RWPE2 (cell line): ENCODE measurements around the gene CLEC3A.

Experiments
- ATAC-seq: fragments of 200-7000 bp; cut with Tn5 transposase; 3 replicates; pipeline ENCODE4 v1.9.1; 2021; ENCODE audit warnings: low read depth
- DNase-seq: peaks from one replicate; pipeline ENCODE4 v3.0.0-alpha.2; 2020; ENCODE audit warnings: low spot score
- H3K27ac ChIP-seq: fragments of 450-650 bp; 2 replicates; pipeline ENCODE4 v1.5.1; 2017; ENCODE audit warnings: mild to moderate bottlenecking; ENCODE audit not compliant: poor library complexity, severe bottlenecking
- H3K27me3 ChIP-seq: fragments of 250-450 bp; sonication (Bioruptor Pico); 2 replicates; pipeline ENCODE4 v1.5.1; 2021; ENCODE audit warnings: mild to moderate bottlenecking, moderate library complexity; ENCODE audit not compliant: insufficient read depth, poor library complexity, severe bottlenecking
- H3K36me3 ChIP-seq: fragments of 250-450 bp; sonication (Bioruptor Pico); 2 replicates; pipeline ENCODE4 v1.5.1; 2020; ENCODE audit warnings: low read depth, mild to moderate bottlenecking, moderate library complexity
- H3K4me1 ChIP-seq: fragments of 250-450 bp; sonication (Bioruptor Pico); 2 replicates; pipeline ENCODE4 v1.5.1; 2021; ENCODE audit warnings: mild to moderate bottlenecking, moderate library complexity; ENCODE audit not compliant: insufficient read depth, poor library complexity, severe bottlenecking
- H3K4me3 ChIP-seq: fragments of 250-450 bp; sonication (Bioruptor Pico); 2 replicates; pipeline ENCODE4 v1.5.1; 2021; ENCODE audit warnings: mild to moderate bottlenecking, moderate library complexity; ENCODE audit not compliant: severe bottlenecking
- H3K9me3 ChIP-seq: fragments of 250-450 bp; sonication (Bioruptor Pico); 2 replicates; pipeline ENCODE4 v1.5.1; 2021; ENCODE audit warnings: mild to moderate bottlenecking, moderate library complexity; ENCODE audit not compliant: severe bottlenecking
- TF ChIP-seq, protein P1 (sequence below): fragments of 450-650 bp; IDR thresholded peaks from one replicate; pipeline ENCODE4 v1.5.1; 2017; ENCODE audit warnings: mild to moderate bottlenecking, moderate library complexity; ENCODE audit not compliant: poor library complexity, severe bottlenecking

CLEC3A gene

DNA sequence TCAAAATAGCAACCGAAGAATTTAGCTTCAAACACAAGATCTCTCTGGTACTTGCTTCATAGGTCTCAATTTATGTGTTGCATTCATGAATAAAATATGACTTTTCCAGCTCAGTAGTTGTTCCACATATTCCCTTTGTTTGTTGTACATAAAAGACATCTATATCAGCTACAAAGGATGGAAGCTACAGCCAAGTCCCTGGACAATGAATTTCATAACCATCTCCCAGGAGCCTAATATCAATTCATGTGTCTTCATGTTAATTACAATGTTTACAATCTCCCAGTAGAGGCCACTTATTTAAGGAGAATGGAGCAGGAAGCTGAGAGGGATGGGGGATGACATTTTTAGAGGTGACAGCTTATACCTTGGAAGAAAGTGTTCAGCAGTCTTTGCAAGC lies 3.3 kb downstream of the CLEC3A start:
- H3K4me3 ChIP-seq: no peak overlapping the region
- no peaks in the 10 kb centered on the region for H3K9me3 ChIP-seq
- H3K36me3 ChIP-seq: no peaks in the 10 kb centered on the region
- TF ChIP-seq, protein P1, sequence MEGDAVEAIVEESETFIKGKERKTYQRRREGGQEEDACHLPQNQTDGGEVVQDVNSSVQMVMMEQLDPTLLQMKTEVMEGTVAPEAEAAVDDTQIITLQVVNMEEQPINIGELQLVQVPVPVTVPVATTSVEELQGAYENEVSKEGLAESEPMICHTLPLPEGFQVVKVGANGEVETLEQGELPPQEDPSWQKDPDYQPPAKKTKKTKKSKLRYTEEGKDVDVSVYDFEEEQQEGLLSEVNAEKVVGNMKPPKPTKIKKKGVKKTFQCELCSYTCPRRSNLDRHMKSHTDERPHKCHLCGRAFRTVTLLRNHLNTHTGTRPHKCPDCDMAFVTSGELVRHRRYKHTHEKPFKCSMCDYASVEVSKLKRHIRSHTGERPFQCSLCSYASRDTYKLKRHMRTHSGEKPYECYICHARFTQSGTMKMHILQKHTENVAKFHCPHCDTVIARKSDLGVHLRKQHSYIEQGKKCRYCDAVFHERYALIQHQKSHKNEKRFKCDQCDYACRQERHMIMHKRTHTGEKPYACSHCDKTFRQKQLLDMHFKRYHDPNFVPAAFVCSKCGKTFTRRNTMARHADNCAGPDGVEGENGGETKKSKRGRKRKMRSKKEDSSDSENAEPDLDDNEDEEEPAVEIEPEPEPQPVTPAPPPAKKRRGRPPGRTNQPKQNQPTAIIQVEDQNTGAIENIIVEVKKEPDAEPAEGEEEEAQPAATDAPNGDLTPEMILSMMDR: no peak
- no peaks in the 10 kb centered on the region for H3K27me3 ChIP-seq
- ATAC-seq (no peak), DNase-seq (no peak)
- H3K4me1 ChIP-seq: no peaks in the 10 kb centered on the region
- H3K27ac ChIP-seq: no peak overlapping the region

DNA sequence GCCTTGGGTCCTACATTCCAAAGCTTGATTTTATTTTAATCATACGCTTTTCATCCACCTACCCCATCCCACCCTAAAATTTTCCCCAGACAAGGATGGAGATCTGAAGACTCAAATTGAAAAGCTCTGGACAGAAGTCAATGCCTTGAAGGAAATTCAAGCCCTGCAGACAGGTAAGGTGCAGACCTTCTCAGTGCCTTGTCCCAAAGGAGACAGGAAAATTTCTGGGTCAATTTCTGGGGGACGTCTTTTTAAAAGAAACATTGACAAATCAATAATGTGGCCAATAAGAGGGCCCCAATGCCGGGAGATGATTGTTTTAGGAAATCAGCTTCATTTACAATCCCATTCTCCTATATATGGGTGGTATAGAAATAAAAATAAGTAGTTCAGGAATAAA lies 5.7 kb downstream of the CLEC3A start:
- H3K36me3 ChIP-seq: no peaks in the 10 kb centered on the region
- H3K4me3 ChIP-seq: no peak overlapping the region
- H3K27ac ChIP-seq: no peak overlapping the region
- ATAC-seq (no peak), DNase-seq (no peak)
- no peaks in the 10 kb centered on the region for H3K27me3 ChIP-seq
- H3K9me3 ChIP-seq: no peaks in the 10 kb centered on the region
- TF ChIP-seq, protein P1: no peak
- no peaks in the 10 kb centered on the region for H3K4me1 ChIP-seq

DNA sequence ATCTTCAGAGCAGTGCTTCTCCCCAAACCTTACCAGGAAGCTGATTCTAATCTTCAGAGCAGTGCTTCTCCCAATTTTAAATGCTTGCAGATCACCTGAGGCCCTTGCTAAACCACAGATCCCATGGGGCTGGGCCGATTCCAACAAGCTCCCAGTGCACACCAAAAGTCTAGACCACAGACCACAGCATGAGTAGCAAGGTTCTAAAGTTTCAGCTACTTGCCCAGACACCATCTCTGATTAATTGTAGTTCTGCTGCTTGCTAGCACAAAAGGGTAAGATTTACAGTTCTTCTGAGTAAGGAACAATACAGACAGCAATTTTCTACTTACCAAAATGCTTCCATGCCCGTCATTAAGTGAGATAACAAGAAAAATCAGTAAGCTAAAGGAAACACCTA lies 12.2 kb downstream of the CLEC3A start:
- no peak overlapping the region for H3K27ac ChIP-seq
- DNase-seq: no peak
- no peak for ATAC-seq
- no peaks in the 10 kb centered on the region for H3K36me3 ChIP-seq
- H3K27me3 ChIP-seq: no peaks in the 10 kb centered on the region
- H3K4me1 ChIP-seq: no peaks in the 10 kb centered on the region
- H3K9me3 ChIP-seq: no peaks in the 10 kb centered on the region
- H3K4me3 ChIP-seq: no peak overlapping the region
- TF ChIP-seq, protein P1: no peak

DNA sequence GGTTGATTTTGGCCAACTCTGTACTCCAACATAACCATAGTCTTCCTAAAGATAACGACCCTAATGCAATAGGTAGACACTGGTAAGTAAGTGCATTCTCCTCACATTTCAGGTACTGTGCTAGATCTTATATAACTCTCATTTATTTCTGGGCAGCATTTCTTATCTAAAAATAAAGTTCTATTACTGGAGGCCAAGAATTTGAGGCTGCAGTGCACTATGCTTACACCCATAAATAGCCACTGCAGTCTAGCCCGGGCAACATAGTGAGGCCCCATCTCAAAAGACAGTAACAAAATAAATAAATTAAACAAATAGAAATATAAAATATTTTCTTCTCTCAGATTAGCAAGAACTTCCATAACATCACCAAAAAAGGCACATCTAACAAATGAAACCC lies 12.7 kb downstream of the CLEC3A start:
- DNase-seq: no peak
- H3K27ac ChIP-seq: no peak overlapping the region
- no peaks in the 10 kb centered on the region for H3K36me3 ChIP-seq
- no peak for ATAC-seq
- H3K4me3 ChIP-seq: no peak overlapping the region
- TF ChIP-seq, protein P1: no peak
- no peaks in the 10 kb centered on the region for H3K4me1 ChIP-seq
- no peaks in the 10 kb centered on the region for H3K9me3 ChIP-seq
- H3K27me3 ChIP-seq: no peaks in the 10 kb centered on the region

DNA sequence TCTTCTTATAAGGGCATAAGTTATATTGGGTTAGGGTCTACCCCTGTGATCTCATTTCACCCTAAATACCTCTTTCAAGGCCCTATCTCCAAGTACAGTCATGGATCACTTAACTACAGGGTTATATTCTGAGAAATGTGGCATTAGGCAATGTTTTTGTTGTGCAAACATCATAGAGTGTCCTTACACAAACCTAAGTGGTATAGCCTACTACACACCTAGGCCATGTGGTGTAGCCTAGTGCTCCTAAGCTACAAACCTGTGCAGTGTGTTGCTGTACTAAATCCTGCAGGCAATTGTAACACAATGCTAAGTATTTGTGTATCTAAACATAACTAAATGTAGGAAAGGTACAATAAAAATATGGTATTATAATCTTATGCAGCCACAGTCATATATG lies 18.0 kb downstream of the CLEC3A start:
- H3K27me3 ChIP-seq: no peaks in the 10 kb centered on the region
- TF ChIP-seq, protein P1: no peak
- no peak for DNase-seq
- no peak overlapping the region for H3K4me3 ChIP-seq
- H3K27ac ChIP-seq: no peak overlapping the region
- no peaks in the 10 kb centered on the region for H3K4me1 ChIP-seq
- no peak for ATAC-seq
- H3K9me3 ChIP-seq: no peaks in the 10 kb centered on the region
- H3K36me3 ChIP-seq: no peaks in the 10 kb centered on the region
